ENCODE results near the gene PPP1R8.
A peak's percentile ranks its signal among the peaks of the same experiment; 100 is the strongest.
"Not testable (repeated sequence)": the region's sequence is repeated elsewhere in the genome, so short reads cannot be mapped to it uniquely, and the experiment has no call there.

The PPP1R8 gene

GRCh38 chr1:27869719-27870085, 39.1 kb downstream of the PPP1R8 start:
- H3K4me3 ChIP-seq (ENCODE audit: low read depth, low read length), result no peak overlapping the region

- not testable (repeated sequence) for H3K4me3 ChIP-seq (ENCODE audit: low read depth, low read length)
Observed at GRCh38 chr1:27871076-27871475, 40.5 kb downstream of the PPP1R8 start.

GRCh38 chr1:27872059-27872801, 41.6 kb downstream of the PPP1R8 start, which contains the start of gene THEMIS2:
TSS of gene THEMIS2 (plus strand) at chr1:27872544. CDS start at chr1:27872572, 28 bp downstream.
- peak within 1 kb of the TSS; percentile 68 for H3K4me3 ChIP-seq (ENCODE audit: low read depth, low read length)

- peak overlapping the region; percentile 68 for H3K4me3 ChIP-seq (ENCODE audit: low read depth, low read length)
Observed at GRCh38 chr1:27872802-27873551, 42.4 kb downstream of the PPP1R8 start.

GRCh38 chr1:27873671-27874384, 43.2 kb downstream of the PPP1R8 start:
- H3K4me3 ChIP-seq (ENCODE audit: low read depth, low read length), result no peak overlapping the region

- H3K4me3 ChIP-seq (ENCODE audit: low read depth, low read length), result no peak overlapping the region
Observed at GRCh38 chr1:27876341-27877114, 45.9 kb downstream of the PPP1R8 start.

- H3K4me3 ChIP-seq (ENCODE audit: low read depth, low read length), result no peak overlapping the region
Observed at GRCh38 chr1:27877115-27877416, 46.5 kb downstream of the PPP1R8 start.

- H3K4me3 ChIP-seq (ENCODE audit: low read depth, low read length), result no peak overlapping the region
Observed at GRCh38 chr1:27878039-27878438, 47.5 kb downstream of the PPP1R8 start.

GRCh38 chr1:27878787-27879335, 48.3 kb downstream of the PPP1R8 start:
- no peak overlapping the region for H3K4me3 ChIP-seq (ENCODE audit: low read depth, low read length)

GRCh38 chr1:27879374-27880082, 48.9 kb downstream of the PPP1R8 start:
- H3K4me3 ChIP-seq (ENCODE audit: low read depth, low read length), result no peak overlapping the region

- H3K4me3 ChIP-seq (ENCODE audit: low read depth, low read length), result no peak overlapping the region
Observed at GRCh38 chr1:27882543-27882903, 51.9 kb downstream of the PPP1R8 start.

- H3K4me3 ChIP-seq (ENCODE audit: low read depth, low read length), result no peak overlapping the region
Observed at GRCh38 chr1:27883536-27883935, 53.0 kb downstream of the PPP1R8 start.

GRCh38 chr1:27884006-27884954, 53.7 kb downstream of the PPP1R8 start:
- no peak overlapping the region for H3K4me3 ChIP-seq (ENCODE audit: low read depth, low read length)

- no peak overlapping the region for H3K4me3 ChIP-seq (ENCODE audit: low read depth, low read length)
Observed at GRCh38 chr1:27885114-27885528, 54.5 kb downstream of the PPP1R8 start.

GRCh38 chr1:27885621-27886352, 55.2 kb downstream of the PPP1R8 start:
- no peak overlapping the region for H3K4me3 ChIP-seq (ENCODE audit: low read depth, low read length)

- H3K4me3 ChIP-seq (ENCODE audit: low read depth, low read length), result no peak overlapping the region
Observed at GRCh38 chr1:27886353-27886679, 55.7 kb downstream of the PPP1R8 start.

GRCh38 chr1:27886744-27887143, 56.2 kb downstream of the PPP1R8 start:
- no peak overlapping the region for H3K4me3 ChIP-seq (ENCODE audit: low read depth, low read length)

- no peak overlapping the region for H3K4me3 ChIP-seq (ENCODE audit: low read depth, low read length)
Observed at GRCh38 chr1:27887215-27888021, 56.8 kb downstream of the PPP1R8 start.

Measured in iPS-11a (cell line).